WTC11 (cell line): Measurements from ENCODE around the gene CLDN7. TPM values are rescaled to one million over a fixed set of nuclear protein-coding genes. Genes with fewer than 3 reads are reported as not detected.

Experiments
- ATAC-seq: fragments of 200-7000 bp; cut with Tn5 transposase; 2 replicates; pipeline ENCODE4 v1.10.0; 2021; ENCODE audit warnings: mild to moderate bottlenecking, moderate library complexity
- CTCF ChIA-PET: fragments of 300-600 bp; sonication (Branson Sonifier 250); formaldehyde crosslinking; loops from one replicate; lab custom pipeline; 2021; ENCODE audit warnings: antibody characterized with exemption; lab: Charles Lee
- POLR2A ChIA-PET: fragments of 350-600 bp; sonication (Branson Sonifier 250); formaldehyde crosslinking; loops from one replicate; lab custom pipeline; 2021; ENCODE audit warnings: antibody characterized with exemption; lab: Charles Lee
- DNase-seq: peaks from one replicate; pipeline ENCODE4 v3.0.0; 2021; ENCODE audit warnings: low spot score
- H3K27ac Mint-ChIP-seq: 2 replicates; pipeline ENCODE4 v1.8.0; 2021; ENCODE audit warnings: mixed read lengths
- H3K27me3 Mint-ChIP-seq: 2 replicates; pipeline ENCODE4 v1.8.0; 2021; ENCODE audit warnings: low read depth, mild to moderate bottlenecking, moderate library complexity, mixed read lengths
- H3K36me3 Mint-ChIP-seq: 2 replicates; pipeline ENCODE4 v1.8.0; 2021; ENCODE audit warnings: mixed read lengths
- H3K4me1 Mint-ChIP-seq: 2 replicates; pipeline ENCODE4 v1.8.0; 2022; ENCODE audit warnings: mixed read lengths
- H3K4me3 Mint-ChIP-seq: 2 replicates; pipeline ENCODE4 v1.8.0; 2021; ENCODE audit warnings: mild to moderate bottlenecking, moderate library complexity, mixed read lengths
- H3K9me3 Mint-ChIP-seq: 2 replicates; pipeline ENCODE4 v1.8.0; 2021; ENCODE audit warnings: mixed read lengths
- ARID4B ChIP-seq: sonication (generic); formaldehyde crosslinking; IDR thresholded peaks from 2 replicates; pipeline ENCODE4 v1.8.0; 2023; ENCODE audit warnings: missing genetic modification reagents, mild to moderate bottlenecking, borderline replicate concordance
- ELF4 ChIP-seq: sonication (generic); formaldehyde crosslinking; IDR thresholded peaks from 2 replicates; pipeline ENCODE4 v1.8.1; 2022; ENCODE audit warnings: low read depth, mild to moderate bottlenecking, moderate library complexity, missing genetic modification reagents
- FOXK1 ChIP-seq: sonication (generic); formaldehyde crosslinking; IDR thresholded peaks from 2 replicates; pipeline ENCODE4 v1.8.0; 2022; ENCODE audit warnings: mild to moderate bottlenecking, moderate library complexity, missing genetic modification reagents
- MAX ChIP-seq: sonication (generic); formaldehyde crosslinking; IDR thresholded peaks from 2 replicates; pipeline ENCODE4 v1.8.0; 2022; ENCODE audit warnings: mild to moderate bottlenecking, missing genetic modification reagents
- NR1H2 ChIP-seq: sonication (generic); formaldehyde crosslinking; IDR thresholded peaks from 2 replicates; pipeline ENCODE4 v1.9.0; 2021; ENCODE audit warnings: mild to moderate bottlenecking, moderate library complexity, missing genetic modification reagents
- PRDM15 ChIP-seq: sonication (generic); formaldehyde crosslinking; IDR thresholded peaks from 2 replicates; pipeline ENCODE4 v1.8.0; 2022; ENCODE audit warnings: missing genetic modification reagents
- SMAD3 ChIP-seq: sonication (generic); formaldehyde crosslinking; IDR thresholded peaks from 2 replicates; pipeline ENCODE4 v1.8.0; 2022; ENCODE audit warnings: missing genetic modification reagents, mild to moderate bottlenecking, borderline replicate concordance
- USF1 ChIP-seq: sonication (generic); formaldehyde crosslinking; IDR thresholded peaks from 2 replicates; pipeline ENCODE4 v1.8.0; 2022; ENCODE audit warnings: mild to moderate bottlenecking, missing genetic modification reagents
- ZNF317 ChIP-seq: sonication (generic); formaldehyde crosslinking; IDR thresholded peaks from 2 replicates; pipeline ENCODE4 v1.8.1; 2023; ENCODE audit warnings: low read depth, mild to moderate bottlenecking, moderate library complexity, missing genetic modification reagents, borderline replicate concordance
- ZNF512 ChIP-seq: sonication (generic); formaldehyde crosslinking; IDR thresholded peaks from 2 replicates; pipeline ENCODE4 v1.8.1; 2022; ENCODE audit warnings: missing genetic modification reagents, borderline replicate concordance
- ZNF532 ChIP-seq: fragments of 250-450 bp; sonication (Bioruptor Pico); IDR thresholded peaks from 2 replicates; pipeline ENCODE4 v1.9.0; 2021; ENCODE audit warnings: mild to moderate bottlenecking, borderline replicate concordance
- total RNA-seq: library from RNA; stranded (reverse); gene quantifications from 3 replicates; pipeline ENCODE4 v1.2.3, GENCODE V29; 2021
- TF ChIP-seq, protein P1 (sequence below): sonication (generic); formaldehyde crosslinking; IDR thresholded peaks from 2 replicates; pipeline ENCODE4 v1.8.1; 2023; ENCODE audit warnings: mild to moderate bottlenecking, missing genetic modification reagents
- TF ChIP-seq, protein P2 (sequence below): sonication (generic); formaldehyde crosslinking; IDR thresholded peaks from 2 replicates; pipeline ENCODE4 v1.8.1; 2023; ENCODE audit warnings: mild to moderate bottlenecking, missing genetic modification reagents

Gene CLDN7
- total RNA-seq, 1 experiment from 2014 or later, result 136 TPM

- TF ChIP-seq ARID4B (CRISPR knock-in tag) (peak; percentile 71; the same call in 1 of the 2 replicates), NR1H2 (no peak), MAX (peak; percentile 80), USF1 (CRISPR knock-in tag) (peak; percentile 30; the same call in 1 of the 2 replicates), PRDM15 (CRISPR knock-in tag) (peak; percentile 52), FOXK1 (CRISPR knock-in tag) (peak; percentile 69; the same call in 1 of the 2 replicates), ELF4 (CRISPR knock-in tag) (no peak), ZNF512 (no peak)
- TF ChIP-seq, protein P1, sequence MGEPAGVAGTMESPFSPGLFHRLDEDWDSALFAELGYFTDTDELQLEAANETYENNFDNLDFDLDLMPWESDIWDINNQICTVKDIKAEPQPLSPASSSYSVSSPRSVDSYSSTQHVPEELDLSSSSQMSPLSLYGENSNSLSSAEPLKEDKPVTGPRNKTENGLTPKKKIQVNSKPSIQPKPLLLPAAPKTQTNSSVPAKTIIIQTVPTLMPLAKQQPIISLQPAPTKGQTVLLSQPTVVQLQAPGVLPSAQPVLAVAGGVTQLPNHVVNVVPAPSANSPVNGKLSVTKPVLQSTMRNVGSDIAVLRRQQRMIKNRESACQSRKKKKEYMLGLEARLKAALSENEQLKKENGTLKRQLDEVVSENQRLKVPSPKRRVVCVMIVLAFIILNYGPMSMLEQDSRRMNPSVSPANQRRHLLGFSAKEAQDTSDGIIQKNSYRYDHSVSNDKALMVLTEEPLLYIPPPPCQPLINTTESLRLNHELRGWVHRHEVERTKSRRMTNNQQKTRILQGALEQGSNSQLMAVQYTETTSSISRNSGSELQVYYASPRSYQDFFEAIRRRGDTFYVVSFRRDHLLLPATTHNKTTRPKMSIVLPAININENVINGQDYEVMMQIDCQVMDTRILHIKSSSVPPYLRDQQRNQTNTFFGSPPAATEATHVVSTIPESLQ (CRISPR knock-in tag), result no peak
Observed at GRCh38 chr17:7306911-7307685, 44.8 kb upstream of the CLDN7 start, which contains the start of gene EIF5A (continued).

GRCh38 chr17:7304179-7304578, 41.9 kb upstream of the CLDN7 start:
- ChIA-PET POLR2A (no interaction called here), CTCF (no interaction called here)
- Mint-ChIP-seq H3K9me3 (peaks cover 4% of the 10 kb centered on the region), H3K36me3 (peaks cover 1% of the 10 kb centered on the region), H3K4me1 (peaks cover 4% of the 10 kb centered on the region), H3K27ac (no peak overlapping the region), H3K4me3 (no peak overlapping the region), H3K27me3 (peaks cover 38% of the 10 kb centered on the region)
- ATAC-seq (no peak), DNase-seq (no peak)
- TF ChIP-seq SMAD3 (CRISPR knock-in tag) (no peak), ZNF532 (CRISPR knock-in tag) (no peak), ZNF317 (CRISPR knock-in tag) (no peak)
- TF ChIP-seq, protein P2, sequence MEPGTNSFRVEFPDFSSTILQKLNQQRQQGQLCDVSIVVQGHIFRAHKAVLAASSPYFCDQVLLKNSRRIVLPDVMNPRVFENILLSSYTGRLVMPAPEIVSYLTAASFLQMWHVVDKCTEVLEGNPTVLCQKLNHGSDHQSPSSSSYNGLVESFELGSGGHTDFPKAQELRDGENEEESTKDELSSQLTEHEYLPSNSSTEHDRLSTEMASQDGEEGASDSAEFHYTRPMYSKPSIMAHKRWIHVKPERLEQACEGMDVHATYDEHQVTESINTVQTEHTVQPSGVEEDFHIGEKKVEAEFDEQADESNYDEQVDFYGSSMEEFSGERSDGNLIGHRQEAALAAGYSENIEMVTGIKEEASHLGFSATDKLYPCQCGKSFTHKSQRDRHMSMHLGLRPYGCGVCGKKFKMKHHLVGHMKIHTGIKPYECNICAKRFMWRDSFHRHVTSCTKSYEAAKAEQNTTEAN (CRISPR knock-in tag), result no peak
